ENCODE results near the gene TAPBP. TPM values are rescaled to one million over a fixed set of nuclear protein-coding genes. Genes with fewer than 3 reads are reported as not detected.
A peak's percentile ranks its signal among the peaks of the same experiment; 100 is the strongest.
"Not testable (repeated sequence)": the region's sequence is repeated elsewhere in the genome, so short reads cannot be mapped to it uniquely, and the experiment has no call there.

TAPBP gene
- 49.7 TPM for polyA plus RNA-seq (2013, experiment 1 of 2; ENCODE audit: insufficient read length)
- polyA plus RNA-seq (2013, experiment 2 of 2; ENCODE audit: insufficient read length): 52.5 TPM

DNA sequence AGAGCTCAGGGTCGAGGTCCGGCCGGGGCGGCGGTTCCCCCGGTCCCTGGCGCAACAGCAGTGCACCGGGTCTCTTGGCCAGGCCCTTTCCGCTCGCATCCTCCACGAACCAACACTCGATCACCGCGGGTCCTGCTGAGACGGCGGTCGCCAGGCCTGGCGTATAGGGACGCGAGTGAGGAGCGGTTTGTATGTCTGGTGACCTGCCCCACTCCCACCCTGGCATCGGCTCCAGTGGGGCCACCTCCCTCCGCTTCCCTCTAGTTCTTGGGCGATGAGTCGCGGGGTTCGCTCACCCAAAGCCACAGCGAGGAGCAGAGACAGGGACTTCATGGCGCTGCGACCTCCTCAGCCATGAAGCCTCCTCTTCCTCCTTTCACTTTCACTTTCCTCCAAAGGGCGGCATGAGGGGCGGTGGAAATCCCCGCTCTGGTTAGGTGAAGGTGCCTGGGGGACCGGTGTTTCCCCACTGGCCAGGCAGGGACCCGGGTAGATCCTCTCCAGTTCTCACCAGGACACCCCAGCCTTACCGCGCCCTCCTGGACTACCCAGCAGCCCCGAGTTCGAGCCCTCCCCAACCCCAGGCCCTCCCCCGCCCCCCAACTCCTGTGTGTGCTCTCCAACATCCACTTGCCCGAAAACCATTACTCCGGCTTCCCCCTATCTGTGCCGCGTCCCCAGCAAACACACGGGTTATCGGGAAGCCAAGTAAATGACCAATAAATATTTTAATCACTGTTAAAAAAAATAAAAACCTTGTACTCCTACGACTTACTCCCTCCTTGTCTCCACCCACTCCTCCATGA lies at the start of gene TAPBP:
TSS of gene TAPBP (minus strand) at position 370 of the 806 bp plus-strand sequence. CDS start at position 333, 37 bp downstream.
- peak; percentile 55 for DNase-seq

DNA sequence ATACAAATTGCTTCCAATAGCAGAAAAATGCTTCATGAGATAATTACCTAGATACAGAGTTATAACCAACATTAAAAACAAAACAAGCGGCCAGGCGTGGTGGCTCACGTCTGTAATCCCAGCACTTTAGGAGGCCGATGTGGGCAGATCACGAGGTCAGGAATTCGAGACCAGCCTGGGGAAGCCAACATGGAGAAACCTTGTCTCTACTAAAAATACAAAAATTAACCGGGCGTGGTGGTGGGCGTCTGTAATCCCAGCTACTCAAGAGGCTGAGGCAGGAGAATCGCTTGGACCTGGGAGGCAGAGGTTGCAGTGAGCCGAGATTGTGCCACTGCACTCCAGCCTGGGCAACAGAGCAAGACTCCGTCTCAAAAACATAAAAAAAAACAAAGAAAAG lies 49.6 kb upstream of the TAPBP start:
- not testable (repeated sequence) for DNase-seq

DNA sequence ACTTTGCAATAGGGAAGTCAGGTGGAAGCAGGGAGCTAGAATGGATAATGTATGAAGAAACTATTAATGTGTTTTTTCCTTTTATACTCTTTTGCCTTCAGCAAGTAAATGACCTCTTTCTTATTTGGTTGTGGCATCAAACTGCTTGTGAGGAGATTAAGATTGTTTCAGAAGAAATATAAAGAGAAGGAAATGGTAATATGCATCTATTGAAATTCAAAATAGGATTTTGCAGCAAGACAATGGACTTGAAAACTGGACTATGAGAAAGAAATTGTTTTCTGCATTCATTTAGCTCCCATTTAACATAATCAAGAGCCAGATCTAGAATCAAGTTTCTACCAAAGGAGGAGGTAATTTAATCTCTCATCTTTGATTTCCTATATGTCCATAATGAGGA lies 45.5 kb upstream of the TAPBP start:
- no peak for DNase-seq

GRCh38 chr6:33357160-33357871 lies 43.4 kb upstream of the TAPBP start:
- not testable (repeated sequence) for DNase-seq

- DNase-seq: no peak
These were observed 42.4 kb upstream of the TAPBP start for GRCh38 chr6:33356295-33356694.

DNA sequence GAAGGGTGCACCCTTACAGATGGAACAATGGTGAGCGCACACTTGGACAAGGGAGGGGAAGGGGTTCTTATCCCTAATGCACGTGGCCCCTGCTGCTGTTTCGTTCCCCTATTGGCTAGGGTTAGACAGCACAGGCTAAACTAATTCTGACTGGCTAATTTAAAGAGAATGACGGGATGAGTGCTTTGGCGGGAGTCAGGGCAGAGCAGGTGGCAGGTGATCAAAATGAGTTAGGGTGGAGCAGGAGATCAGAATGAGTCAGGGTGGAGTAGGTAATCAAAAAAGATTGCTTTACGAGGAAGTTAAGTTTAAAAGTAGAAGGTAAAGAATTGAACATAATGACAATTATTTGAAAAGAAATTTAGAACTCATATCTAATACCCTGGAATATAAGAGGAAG lies 42.0 kb upstream of the TAPBP start:
- DNase-seq: not testable (repeated sequence)

- DNase-seq: no peak
These were observed 33.9 kb upstream of the TAPBP start for GRCh38 chr6:33347816-33348215.

DNA sequence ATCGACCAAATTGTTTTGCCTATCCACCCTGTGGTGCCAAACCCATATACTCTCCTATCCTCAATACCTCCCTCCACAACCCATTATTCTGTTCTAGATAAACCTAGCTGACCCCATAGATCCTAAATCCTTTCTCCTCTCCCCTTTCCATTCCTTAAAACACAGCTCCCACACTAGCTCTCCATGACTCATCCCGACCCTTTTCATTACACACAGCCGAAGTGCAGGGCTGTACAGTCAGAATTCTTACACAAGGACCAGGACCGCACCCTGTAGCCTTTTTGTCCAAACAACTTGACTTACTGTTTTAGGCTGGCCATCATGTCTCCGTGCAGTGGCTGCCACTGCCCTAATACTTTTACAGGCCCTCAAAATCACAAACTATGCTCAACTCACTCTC lies 33.1 kb upstream of the TAPBP start:
- not testable (repeated sequence) for DNase-seq

DNA sequence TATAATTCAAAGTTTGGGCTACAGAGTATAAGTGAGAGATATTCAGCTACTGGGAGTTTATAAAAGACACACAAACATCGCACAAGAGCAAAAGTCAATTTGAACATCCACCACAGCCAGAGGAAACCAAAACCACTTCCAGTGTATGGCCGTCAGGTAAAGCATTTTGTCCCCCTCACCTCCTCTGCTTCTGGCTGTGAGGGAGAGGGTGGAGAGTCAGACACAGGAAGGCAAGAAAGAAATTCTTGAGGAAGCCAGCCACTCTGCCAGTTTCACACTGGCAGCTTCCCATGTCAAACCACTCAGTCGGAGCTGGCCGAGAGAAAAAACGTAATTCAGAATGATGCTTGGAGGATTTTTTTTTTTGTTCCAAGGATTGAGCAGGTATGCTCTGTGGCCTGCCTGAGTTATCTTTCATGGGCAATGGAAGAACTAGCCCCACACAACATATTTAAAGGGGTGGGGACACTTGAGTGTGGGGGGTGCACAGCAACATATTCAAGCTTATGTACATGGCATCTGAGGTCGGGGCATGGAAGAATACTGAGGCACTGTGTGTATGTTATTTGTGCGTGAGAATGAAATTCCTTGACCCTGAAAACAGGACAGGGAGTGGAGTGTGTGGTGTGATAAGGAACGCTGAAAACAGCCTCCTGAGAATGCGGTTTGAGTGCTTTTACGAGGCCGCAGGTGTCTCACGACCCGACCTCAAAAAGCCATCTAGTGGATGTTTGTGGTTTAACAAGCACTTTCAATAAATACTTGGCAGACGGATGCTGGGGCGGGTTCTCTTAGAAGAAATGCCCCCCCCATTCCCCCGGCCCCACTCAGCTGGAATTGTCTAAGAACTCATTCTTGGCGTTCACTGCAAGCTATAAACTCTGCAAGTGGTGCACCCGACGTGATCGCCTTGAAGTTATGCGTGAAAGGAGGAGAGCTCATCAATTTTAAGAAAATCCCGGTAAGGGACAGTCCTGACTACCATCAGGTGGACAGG lies 31.1 kb upstream of the TAPBP start:
- DNase-seq: peak; percentile 82

GRCh38 chr6:33343953-33344611 lies 30.2 kb upstream of the TAPBP start:
- DNase-seq: no peak

- not testable (repeated sequence) for DNase-seq
These were observed 29.7 kb upstream of the TAPBP start for GRCh38 chr6:33343606-33343952.

DNA sequence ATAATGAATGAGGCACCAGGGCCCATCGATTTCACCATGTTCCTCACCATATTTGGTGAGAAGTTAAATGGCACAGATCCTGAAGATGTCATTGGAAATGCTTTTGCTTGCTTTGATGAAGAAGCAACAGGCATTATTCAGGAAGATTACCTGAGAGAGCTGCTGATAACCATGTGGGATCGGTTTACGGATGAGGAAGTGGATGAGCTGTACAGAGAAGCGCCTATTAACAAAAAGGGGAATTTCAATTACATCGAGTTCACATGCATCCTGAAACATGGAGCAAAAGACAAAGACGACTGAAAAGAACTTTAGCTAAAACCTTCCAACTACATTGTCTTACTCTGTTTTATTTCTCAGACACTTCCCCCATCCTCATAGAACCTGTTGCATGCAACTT lies 25.3 kb upstream of the TAPBP start:
- no peak for DNase-seq

GRCh38 chr6:33336495-33336894 lies 22.6 kb upstream of the TAPBP start:
- no peak for DNase-seq

DNA sequence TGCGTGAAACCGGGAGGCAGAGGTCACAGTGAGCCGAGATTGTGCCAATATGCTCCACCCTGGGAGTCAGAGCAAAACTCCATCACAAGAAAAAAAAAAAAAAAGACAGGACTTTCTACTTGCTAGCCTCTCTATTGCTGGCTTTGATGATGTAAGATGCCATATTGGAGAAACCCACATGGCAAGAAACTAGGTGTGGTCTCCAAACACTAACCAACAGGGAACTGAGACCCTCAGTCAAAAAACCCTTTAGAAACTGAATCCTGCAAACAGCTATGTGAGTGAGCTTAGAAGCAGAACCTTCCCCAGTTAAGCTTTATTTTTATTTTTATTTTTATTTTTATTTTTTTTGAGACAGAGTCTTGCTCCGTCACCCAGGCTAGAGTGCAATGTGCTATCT lies 22.0 kb upstream of the TAPBP start:
- no peak for DNase-seq

GRCh38 chr6:33333666-33334065 lies 19.8 kb upstream of the TAPBP start:
- DNase-seq: no peak

DNA sequence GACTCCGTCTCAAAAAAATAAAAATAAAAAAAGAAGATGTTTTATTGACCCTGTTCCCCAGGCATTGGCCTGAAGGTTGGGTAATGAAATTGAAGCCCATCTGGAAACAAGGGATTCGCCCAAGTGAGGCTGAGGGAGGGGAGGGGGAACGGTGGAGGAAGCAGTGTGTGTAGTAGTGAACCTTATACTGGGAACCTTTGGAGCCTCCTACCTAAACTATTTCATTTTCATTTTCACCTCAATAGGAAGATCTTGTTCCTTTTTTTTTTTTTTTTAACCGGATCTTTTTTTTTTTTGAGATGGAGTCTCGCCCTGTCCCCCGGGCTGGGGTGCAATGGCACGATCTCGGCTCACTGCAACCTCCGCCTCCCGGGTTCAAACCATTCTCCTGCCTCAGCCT lies 16.9 kb upstream of the TAPBP start:
- no peak for DNase-seq

GRCh38 chr6:33329058-33329457 lies 15.2 kb upstream of the TAPBP start:
- DNase-seq: no peak

DNA sequence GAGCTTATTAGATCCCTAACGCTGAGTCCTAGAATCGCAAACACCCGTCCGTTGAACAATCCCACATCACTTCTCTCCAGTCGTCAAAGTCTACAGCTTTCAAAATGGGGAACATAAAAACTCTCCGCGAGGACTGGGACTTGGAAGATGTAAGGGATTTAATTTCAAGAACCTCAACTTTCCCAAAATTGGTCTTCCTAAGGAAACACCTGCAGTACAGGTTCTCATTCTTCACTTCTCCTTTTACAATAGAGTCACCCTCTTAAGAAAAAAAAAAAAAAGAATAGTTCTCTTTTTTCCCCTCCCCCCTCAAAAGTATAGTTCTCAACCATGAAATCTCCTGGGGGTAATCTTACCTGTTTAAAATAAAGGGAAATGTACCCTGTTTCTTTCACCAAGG lies 10.2 kb upstream of the TAPBP start:
- no peak for DNase-seq

GRCh38 chr6:33323623-33323948 lies 9.7 kb upstream of the TAPBP start:
- DNase-seq: no peak

DNA sequence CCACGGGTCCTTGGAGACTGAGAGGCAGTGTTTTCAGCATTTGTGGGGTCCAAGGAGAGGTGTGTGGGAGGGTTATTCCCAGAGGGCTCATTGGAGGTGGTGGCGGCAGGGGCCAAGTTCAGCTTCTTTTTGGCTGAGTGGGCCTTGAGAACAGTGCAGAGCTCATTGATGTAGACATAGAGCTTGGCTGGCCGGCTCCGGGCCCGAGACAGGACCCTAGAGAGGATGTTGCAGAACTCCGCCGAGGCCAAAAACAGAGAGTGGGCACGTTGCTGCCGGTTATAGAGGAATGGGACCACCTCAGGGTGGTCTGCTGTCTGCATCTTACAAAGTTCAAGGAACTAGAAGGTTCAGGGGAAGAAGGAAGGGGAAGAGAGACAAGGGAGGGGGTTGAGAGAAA lies 7.3 kb upstream of the TAPBP start:
- DNase-seq: no peak

- peak; percentile 78 for DNase-seq
These were observed 6.7 kb upstream of the TAPBP start for GRCh38 chr6:33320315-33321181.
